Activated naive CD8-positive, alpha-beta T cell treated with anti-CD3 and anti-CD28 coated beads, Interleukin-2, amount 50 U/mL, for 16 hours (primary cell): ENCODE measurements around the gene CCT5.

ENCODE experiments used
- DNase-seq: peaks from one replicate; pipeline ENCODE4 v3.0.0-alpha.2; 2020; ENCODE audit warnings: low read depth, low spot score

Gene CCT5

DNA sequence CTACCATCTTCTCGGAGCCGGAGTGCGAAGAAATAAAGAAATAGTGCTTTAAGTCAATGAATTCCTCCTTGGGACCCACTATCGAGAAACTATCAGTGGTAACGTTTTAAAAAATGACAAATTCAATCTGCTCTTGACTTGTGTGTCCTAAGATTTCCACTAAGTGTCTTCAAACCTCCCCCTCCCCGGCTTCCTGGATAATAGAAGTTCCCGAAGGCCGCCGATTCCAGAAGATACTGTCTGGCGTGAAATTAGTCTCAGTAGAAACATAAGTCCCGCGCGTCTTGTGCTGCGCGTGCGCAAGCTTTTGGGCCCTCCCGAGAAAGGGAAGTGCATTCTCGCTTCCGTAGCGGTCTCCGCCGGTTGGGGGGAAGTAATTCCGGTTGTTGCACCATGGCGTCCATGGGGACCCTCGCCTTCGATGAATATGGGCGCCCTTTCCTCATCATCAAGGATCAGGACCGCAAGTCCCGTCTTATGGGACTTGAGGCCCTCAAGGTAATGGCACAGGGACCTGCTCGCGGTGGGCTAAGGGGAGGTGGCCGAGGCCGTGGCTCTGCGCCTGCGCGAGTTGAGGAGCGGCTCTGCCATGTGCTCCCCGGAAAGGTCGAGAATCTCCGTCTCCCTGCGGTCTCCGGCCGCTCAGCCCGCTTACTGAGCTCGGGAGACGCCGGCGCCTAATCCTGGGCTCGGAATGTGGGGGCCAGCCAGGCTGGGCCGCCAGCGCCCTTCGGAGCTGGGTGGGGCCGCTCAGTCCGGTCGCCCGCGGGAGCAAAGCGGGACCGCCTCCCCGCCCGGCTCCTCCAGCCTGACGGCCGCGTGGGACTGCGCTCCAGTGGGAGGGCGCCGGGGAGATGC, at the start of gene CCT5:
Gene CCT5, plus strand, starts transcription at position 333 of the 858 bp plus-strand sequence. Its CDS starts 61 bp downstream, at position 394.
- DNase-seq = peak; percentile 68

DNA sequence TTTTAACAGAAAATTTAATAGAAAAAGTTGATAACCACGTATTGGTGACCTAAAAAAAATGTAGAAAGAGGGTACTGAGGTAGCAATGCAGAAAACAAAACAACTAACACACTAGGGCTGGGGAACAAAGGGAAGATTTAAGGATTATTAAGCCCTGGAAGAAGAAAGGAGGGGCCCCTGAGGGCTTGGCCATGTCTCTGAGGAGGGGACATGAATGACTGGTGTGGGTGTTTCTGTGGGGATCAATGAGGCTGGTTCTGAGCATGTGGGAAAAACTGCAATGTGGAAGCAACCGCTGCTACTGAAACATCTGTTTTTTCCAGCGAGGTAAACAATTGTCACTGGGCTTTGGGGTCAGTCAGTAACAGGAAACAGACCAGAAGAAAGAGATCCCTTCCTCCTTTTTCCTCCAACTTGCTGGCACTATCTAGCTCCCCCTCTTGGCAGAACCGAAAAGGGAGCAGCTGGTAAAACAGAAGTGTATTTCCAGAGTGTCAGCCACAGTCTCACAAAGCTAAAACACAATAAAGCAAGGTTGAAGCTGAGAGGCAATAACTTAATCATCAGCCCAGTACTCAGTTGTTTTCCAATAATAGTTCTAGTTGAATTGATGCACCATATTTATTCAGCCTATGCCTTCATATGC, 48.7 kb upstream of the CCT5 start:
- no peak for DNase-seq

DNA sequence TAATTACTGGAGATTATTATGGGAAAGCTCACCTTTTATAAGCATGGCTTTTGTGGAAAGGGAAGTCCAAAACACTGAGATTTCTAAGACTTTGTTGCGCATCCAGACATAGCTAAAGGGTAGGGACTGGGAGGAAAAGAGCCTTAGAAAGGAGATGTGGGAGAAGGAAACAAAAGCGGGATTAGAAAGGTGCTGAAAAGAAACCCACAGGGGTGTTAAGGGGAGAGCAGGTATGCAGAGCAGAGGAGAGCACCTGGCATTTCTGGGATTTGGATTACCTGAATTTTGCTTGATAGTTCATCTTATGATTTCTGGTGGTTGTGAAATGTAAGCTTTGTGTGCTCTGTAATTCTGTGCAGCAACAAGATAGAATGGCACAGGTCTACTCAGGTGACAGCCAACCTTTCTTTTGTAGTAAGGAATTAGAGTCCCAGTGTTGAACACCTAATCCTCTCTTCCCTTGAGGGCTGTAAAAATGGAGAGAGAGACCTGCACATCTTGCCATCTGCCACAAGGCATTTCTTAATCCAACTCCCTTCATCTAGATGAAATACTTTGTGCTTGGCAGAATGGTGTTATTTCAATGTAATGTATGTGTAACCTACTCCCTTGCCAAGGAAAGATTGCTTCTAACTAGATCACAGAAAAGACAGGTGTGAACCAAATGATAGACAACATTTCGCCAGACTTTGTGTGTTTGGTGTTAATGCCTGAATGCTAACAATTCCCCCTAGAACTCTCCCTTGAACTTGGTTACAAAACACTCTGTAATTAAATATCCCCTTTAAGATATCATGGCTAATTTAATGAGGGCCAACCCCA, 47.8 kb upstream of the CCT5 start:
- DNase-seq = no peak

DNA sequence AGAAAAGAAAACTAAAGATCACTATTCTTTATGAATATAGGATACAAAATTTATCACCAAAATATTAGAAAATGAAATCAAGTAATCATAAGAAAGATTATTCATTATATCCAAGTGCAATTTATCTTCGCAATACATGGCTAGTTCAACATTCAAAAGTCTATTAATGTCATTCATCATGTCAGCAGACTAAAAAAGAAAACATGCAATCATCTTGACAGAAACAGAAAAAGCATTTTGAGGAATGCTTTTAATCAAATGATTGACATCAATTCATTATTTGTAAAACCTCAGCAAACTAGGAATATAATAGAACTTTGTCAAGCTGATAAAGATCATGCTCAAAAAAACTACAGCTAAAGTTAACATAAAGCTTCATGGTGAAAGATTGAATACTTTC, 41.1 kb upstream of the CCT5 start:
- DNase-seq = no peak

DNA sequence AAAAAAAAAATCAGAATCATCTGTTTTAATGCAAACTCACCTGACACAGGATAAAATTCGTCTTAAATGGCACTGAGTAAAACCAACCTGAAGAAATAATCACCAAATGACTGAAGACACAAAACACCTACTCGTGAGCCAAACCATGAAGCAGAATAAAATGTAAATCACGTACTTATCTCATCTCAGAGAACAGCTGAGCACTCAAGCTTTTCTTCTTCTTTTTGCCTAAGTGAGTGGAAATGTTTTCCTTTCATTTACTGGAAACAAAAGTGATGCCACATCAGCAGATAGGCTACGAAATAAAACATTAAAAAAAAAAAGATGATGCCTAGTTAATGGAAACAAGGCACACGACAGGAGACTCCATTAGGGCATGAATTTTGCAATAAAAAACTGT, 36.8 kb upstream of the CCT5 start:
- DNase-seq = no peak

DNA sequence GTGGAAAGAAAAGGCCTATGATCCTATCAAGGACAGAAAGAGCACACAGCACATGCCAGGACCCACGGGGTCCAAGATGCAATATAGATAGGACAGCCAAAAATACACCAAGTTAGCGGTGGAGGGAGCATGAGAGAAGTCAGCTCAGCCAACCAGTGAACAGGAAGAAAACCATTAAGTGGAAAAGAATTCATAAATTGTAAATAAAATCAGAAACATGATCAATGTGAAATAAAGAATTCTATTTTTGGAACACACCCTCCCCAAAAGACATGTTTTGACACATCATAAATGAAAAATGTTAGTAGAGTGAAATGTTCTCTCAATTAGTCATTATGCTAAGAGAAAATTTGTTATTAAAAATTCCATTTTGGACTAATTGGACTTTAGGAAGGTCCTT, 36.0 kb upstream of the CCT5 start:
- DNase-seq = no peak

DNA sequence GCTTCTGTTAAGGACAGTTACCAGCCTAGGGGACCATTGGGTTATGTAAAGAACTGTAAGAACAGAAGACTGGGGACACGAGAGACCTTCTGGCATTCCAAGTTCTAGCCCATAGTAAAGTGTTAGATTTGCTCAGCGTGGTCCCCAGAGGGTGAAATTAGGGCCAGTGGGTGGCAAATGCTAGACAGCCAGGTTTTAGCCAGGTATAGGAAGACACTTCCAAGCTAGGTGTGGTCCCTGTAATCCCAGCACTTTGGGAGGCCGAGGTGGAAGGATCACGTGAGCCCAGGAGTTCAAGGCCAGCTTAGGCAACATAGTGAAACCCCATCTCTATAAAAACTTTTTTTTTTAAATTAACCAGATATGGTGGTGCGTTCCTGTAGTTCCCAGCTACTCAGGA, 34.7 kb upstream of the CCT5 start:
- DNase-seq = no peak

DNA sequence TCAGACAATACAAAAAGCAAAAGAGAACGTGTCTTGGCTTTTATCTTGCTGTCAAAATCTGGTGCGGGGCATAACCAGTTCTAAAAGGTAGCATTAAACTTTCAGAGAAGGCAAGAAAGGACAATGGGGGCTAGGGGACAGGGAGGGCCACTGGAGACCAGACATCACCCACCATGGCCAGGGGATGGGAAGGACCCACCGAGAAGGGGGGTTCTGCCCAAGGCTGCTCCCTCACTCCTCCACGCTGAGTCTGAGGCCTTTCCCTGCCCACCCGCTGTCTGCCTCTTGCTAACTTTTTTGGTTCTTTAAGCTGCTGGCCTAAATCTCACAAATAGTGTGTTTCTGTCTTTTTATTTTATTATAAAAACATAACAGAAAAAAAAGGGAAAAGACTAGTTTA, 34.0 kb upstream of the CCT5 start:
- DNase-seq = no peak

DNA sequence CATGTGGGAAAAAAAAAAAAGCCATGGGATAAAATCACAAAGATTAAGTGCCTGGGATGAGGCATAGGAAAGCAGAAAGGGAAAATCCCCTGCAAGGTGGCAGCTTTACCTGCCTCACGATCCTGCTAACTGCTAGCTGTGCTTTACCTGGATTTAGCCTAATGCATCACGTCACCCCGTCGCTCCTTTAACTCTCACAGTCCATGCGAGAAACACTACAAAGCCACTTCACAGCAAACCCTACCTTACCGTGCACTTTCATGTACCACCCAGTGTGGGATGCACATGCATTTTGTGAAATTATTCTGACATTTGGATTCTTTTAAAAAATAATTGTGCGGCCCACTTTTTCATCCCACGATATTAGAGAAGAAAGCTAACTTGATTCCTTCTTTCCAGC, 31.4 kb upstream of the CCT5 start:
- DNase-seq = no peak

DNA sequence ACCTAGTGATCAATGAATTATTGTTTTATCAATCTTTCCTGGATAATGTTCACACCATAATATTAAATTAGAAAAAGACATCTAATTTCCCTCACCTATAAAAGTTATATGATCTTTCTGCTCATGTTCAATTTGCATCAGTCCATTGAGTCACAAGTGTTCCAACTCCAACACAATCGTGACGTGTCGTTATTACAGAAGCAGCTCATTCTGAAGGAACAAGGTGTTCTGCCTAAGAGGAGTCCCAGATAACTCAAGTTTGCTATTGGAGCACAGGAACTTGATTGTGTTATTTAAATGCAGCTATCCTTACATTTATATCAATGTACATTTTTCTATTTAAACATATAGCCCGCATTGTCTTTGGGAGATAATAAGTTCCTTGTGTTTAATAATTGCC, 31.0 kb upstream of the CCT5 start:
- no peak for DNase-seq

DNA sequence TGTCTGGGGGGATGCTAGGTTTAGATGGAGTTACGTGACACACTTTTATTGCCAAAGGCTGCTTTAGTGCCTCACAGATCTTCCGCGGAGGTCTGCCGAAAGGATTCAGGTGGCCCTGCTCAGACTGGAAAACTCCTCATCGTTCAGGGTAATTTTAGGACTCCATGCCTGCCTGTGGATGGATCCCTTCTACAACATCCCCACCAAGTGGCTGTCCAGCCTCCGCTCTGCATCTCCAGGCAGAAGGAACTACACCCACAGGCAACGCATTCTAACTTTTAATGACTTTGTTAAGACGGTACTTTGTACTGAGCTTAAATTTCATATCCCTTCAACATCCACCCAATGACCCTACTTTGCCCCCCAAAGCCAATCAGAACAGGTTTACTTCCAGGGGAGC, 29.8 kb upstream of the CCT5 start:
- DNase-seq = no peak

DNA sequence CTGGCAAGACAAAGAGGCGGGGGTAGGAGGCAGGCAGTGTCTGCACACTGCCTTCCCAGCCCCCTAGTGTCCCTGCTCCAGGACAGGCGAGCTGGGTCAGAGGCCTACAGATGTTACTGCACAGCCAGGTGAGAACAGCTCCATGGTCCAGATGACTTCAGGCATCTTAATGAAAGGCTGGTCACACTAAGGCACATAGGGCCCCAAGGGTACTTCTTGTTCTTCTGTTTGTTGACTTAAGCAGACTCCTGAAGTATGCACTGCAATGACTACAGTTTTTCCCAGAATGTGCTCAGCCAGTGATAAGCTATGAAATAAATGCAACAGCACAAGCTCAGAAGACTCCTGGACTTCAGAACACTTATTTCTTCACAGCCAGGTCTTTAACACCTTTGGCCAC, 27.8 kb upstream of the CCT5 start:
- DNase-seq = no peak

DNA sequence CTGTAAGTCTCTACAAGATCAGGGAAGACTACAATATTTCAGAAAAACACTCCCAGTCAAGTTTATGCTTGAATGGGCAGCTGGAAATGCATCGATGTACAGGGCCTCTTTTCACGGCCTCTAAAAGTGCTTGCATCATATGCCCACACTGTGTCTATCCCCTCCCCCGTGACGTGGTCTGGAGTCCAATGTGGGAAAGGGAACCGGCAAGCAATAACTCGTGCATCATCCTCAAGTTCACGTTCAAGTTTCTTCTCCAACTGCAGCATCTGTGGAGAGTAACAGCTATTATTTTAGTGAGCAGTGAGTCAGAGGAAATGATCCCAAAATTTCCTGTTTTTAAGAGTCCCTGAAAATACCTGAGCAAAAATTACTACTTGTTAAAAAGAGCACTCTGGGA, 22.7 kb upstream of the CCT5 start:
- no peak for DNase-seq

DNA sequence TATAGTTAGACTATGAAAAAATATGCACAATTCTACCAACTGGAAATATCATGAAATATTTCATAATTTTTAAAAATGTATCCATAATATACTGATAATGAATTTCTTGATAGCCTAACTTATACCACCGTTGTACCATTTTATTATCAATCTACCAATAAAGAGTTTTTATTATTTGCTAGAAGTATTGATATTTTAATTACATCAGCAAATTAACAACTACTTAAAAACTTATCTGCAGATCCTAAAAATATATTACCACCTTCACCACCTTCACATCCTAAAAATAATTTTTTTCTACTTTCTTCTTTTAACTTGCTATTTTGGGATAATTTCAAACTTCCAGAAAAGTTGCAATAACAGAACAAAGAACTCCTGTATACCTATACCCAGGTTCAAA, 21.8 kb upstream of the CCT5 start:
- DNase-seq = no peak

DNA sequence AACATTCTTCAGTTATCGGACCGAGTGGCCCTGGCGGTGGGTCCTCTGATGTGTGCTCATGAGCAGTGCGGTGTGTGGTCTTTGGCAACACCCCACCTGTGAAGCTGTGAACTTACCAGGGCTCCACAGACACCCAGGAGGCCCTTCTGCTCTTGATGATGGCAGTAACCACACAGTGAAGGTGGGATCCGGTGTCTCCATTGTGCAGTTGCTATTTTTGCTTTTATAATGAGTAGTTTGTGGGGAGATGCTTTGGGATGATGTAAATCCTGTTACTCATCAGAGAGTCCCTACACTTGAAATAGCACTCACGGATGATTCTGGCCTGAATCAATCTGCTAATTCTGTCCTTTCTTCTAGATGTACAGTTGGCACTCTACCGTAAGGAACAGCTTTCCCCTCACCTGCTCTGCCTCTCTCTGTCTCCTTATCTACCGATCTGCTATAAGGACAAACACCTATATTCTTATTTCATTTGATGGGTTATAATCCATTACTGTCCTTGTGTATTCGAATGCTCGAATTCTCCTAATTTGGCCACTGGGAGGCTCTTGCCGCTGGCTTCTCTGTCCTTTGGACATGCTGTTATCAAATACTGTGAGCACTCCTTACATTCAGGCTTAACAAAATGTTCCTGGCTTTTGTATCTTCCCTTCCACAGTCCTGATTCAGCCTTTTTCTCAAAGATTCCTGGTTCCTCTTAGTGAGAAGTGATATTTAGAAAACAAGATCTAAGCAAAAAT, 20.6 kb upstream of the CCT5 start:
- no peak for DNase-seq

DNA sequence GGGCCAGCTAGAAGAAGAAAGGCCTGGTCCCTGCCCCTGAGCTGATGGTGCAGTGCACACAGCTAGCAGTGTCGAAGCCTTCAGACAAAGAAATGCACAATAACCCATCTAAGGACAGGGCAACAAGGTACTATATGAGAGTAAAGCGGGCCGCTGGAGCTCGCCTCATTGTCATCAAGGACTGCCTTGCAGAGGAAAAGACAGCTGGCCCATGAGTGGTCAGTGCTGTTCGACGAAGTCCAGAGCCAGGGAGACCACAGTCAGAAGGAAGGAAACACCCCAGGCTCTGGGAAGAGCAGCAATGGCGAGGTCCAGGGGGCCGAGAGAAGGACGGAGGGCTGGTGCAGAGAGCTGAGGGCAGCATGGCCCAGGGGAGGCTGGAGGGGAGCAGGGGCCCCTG, 17.7 kb upstream of the CCT5 start:
- DNase-seq = no peak

DNA sequence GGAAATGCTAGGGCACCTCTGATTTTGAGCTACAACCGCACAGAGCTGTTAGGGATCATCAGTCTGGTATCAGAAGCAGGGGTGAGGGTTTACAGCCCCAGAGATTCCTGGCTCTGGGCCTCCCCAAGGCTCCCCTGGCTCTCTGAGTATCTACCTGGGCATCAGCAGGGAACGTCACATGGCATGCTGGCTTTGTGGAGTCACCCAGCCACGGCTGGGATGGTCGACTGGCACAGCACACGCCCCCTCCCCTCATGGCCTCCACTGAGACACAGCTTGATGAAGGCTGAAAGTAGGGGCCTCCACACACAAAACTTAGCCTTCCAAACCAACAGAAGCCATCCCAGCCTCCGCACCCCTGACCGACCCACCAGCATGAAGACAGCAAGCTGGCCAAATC, 17.1 kb upstream of the CCT5 start:
- DNase-seq = no peak

DNA sequence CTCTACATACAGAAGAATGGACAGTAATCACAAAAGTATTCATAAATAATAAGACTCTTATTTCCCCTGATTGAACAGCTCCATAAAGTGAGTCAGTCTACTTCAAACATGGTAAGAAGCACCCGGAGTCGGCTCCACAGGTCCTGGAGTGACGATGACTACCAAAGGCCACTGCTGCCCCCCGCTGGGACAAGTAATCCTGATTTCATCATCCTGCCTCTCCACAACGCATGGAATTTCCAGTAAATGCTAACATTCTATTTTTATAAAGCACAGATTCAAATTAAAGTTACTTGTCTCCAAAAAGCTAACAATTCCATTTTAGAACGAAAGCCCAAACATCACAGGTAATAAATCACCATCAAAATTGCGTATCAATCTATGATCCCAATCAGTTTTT, 16.6 kb upstream of the CCT5 start:
- no peak for DNase-seq

DNA sequence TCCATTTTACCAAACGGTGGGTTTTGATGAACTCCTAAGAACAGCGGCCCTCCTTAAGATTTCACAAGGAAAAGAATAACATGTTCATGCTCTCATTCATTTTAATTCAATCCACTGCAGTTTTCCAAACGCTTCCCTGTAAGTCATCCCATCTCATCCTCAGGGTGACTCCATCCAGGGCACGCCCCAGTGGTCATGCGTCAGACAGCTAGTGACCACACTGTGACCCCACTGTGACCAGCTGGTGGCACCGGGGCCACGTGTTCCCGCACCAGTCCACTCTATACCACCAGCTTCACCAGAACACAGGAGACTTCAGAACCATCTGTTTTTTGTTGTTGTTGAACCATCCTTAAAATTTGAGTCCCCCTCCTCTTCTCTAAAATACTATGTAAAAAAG, 14.7 kb upstream of the CCT5 start:
- DNase-seq = no peak

DNA sequence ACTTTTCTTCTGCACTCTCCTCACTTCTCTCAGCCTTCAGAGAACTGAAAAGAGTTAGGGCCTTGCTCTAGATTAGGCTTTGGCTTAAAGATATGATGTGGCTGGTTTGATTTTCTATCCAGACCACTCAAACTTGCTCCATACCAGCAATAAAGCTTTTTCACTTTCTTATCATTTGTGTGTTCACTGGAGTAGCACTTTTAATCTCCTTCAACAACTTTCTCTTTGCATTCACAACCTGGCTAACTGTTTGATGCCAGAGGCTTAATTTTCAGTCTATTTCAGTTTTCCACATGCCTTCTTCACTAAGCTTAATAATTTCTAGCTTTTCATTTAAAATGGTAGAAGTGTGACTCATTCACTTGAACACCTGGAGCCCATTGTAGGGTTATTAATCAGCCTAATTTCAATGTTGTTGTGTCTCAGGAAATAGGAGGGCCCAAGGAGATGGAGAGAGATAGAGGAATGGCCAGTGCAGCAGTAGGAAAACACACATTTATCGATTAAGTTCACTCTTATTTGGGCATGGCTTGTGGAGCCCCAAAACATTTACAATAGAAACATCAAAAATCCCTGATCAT, 6.3 kb upstream of the CCT5 start:
- no peak for DNase-seq

DNA sequence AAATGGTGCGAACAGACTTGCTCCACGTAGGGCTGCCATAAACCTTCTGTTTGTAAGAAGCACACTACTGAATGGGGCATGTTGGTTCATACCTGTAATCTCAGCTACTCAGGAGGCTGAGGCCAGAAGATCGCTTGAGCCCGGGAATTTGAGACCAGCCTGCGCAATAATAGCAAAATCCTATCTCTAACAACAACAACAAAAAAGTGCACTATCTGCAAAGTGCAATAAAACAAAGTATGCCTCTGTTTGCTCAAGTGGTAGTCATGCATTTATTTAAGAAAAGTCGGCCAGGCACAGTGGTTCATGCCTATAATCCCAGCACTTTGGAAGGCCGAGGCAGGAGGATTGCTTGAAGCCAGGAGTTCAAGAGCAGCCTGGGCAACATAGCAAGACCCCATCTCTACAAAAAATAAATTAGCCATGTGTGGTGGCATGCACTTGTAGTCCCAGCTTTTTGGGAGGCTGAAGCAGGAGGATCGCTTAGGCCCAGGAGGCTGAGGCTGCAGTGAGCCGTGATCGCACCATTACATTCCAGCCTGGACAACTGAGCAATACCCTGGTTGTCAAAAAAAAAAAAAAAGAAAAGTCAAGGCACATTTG, 5.6 kb upstream of the CCT5 start:
- no peak for DNase-seq
